Inflammatory macrophage (primary cell): ENCODE data around the gene CCDC80.
A peak's percentile ranks its signal among the peaks of the same experiment; 100 is the strongest.

Experiments used
- DNase-seq, 2 donors: peaks; one replicate each; pipeline ENCODE4 v3.0.0-alpha.2; 2020 to 2022

CCDC80 gene

GRCh38 chr3:112633191-112633590, 7.8 kb downstream of the CCDC80 start:
- peak; percentile 15 to 54 for DNase-seq

DNA sequence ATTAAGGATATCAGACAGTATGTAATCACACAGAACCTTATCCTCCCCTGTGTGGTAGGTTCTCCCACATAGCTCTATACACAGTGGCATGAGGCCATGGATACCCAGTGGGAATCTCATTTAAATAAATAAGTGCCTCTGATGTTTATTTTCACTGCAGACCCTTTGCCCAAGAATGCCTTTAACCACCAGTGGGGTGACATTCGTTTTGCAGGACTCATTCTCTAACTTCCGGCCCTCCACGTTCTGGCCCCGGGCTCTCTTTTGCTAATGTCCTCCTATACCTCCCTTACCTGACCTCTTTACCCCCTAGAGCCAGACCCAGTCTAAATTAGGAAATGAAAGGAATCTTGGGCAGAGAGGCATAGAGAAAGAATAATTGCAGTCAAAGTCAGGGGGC, 8.3 kb downstream of the CCDC80 start:
- DNase-seq: no peak

GRCh38 chr3:112631257-112631656, 9.7 kb downstream of the CCDC80 start:
- no peak for DNase-seq

GRCh38 chr3:112629425-112629824, 11.5 kb downstream of the CCDC80 start:
- DNase-seq: peak; percentile 40 to 49

- no peak for DNase-seq
These were observed 12.9 kb downstream of the CCDC80 start for GRCh38 chr3:112627919-112628466.

DNA sequence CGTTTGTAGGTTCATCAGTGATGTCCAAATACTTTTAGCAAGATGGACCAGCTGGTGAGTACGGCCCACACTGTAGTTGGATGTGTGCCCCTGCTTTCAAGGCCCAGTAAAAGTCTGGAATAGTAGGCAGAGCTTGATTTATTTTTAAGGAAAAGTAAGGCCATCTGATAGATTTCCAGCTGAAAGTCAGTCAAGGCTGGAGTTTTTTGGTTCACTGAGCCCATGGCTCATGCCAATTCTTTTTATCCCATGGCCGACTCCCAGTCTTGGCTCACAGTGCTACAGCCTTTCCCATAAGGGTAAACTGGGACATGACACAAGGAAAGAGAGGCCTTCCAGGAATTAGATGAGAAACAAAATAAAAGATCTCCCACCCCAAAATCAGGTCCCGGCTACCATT, 13.5 kb downstream of the CCDC80 start:
- DNase-seq: no peak

DNA sequence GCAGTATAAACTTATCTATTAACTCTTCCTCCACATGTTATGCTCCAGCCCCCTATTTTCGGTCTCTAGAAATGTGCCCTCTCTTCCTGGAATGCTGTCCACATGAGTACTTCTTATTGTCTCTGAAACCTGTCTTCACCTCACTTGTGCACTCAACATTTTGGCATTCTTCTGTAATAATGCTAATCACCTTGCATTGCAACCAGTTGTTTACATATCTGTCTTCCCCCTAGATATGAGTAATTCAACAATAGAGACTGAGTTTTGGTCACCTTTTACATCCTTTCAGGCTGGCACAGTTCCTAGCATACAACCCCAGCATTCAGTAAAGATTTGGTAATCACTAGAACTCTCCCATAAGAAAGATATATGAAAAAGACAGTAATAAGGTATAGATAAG, 17.2 kb downstream of the CCDC80 start:
- no peak for DNase-seq

- DNase-seq: no peak
These were observed 17.7 kb downstream of the CCDC80 start for GRCh38 chr3:112623213-112623612.

- DNase-seq: no peak
These were observed 21.6 kb downstream of the CCDC80 start for GRCh38 chr3:112619295-112619694.

DNA sequence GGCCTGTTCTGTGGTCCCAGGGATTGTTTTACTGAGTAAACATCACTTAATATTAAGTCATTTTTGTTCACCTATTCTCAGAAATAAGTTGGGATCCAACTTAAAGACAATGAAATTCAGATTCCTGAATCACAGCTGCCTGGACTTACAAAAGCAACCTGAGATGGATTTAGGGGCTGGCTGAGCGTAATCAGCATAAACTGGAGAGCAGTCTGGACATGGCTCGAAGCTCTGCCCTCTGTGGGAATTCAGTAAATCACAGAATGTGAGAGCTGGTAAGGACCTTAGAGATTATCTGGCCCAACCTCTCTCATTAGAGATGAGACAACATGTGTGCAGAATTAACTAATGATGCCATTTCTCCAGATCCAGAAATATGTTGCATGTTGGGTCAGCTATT, 23.7 kb downstream of the CCDC80 start:
- no peak for DNase-seq

- DNase-seq: no peak
These were observed 24.8 kb downstream of the CCDC80 start for GRCh38 chr3:112615989-112616731.

- peak; percentile 8 to 36 for DNase-seq
These were observed 29.0 kb downstream of the CCDC80 start for GRCh38 chr3:112611752-112612515.

DNA sequence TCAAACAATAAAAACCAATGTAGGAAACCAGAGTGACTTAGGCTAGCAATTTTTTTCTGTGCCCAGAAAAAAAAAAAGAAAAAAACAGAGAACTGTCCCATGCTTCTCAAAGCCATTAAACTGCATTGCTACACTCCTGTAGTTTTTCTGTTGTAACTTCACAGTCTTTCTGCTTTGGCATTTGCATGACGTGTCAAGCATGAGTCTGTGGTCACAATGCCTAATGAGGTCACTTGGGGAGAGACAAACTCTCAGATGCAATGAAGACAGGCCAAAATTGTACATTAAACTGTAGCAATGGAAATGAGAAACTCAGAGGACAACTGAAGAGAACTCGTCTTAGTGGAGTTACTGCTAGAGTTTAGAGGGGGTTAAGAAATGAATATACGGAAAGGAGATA, 30.8 kb downstream of the CCDC80 start:
- DNase-seq: peak; percentile 53 to 57

DNA sequence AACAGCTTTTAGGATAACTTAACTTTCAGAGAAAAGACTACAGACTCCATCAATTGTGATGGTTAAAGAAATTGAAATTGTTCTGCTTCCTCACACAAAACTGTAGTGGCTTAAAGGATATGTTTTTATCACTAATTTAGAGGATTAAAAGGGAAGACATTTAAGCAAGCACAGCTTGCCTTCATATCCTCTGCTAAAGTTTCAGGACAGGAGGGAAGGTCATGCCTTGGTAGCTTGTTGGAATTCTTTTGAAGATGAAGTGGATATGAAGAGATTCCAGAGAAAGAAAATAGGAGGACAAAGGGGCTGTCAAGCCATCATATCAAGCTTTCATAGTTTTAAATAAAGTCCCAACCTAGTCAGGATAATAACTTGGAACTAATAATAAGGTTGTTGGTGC, 33.1 kb downstream of the CCDC80 start:
- no peak for DNase-seq

DNA sequence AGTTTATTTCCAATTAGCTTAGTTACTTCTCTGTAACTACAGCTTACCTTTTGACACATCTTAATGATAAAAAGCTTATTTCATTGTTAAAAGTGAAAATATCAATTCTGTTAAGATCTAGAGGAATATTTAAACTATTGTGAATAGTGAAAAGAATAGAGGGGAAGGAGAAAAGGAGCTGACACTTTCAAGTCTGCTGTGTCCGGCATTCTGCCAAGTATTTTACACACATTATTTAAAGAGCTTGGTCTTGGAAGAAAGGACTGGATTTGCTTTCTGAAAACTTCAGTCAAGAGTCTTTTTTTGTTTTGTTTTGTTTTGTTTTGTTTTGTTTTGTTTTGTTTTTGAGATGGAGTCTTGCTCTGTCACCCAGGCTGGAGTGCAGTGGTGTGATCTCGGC, 34.8 kb downstream of the CCDC80 start:
- DNase-seq: no peak

DNA sequence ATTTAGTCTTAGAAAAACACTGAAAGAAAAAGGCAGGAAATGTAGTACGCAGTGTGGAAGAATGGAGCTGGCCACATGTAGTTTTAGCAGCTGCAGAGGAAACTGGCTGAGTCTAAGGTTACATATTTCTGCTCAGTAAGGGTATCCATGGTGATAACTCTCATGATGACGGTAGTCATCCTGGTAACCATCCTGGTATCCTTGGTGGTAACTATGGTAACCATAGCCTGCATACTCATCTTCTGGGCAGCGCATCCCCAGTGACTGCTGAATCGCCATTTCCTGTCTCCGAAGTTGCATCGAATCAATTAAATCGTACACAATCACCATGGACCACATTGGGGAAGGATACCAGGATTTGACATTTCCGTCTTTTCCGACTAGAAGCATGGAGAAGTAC, 35.7 kb downstream of the CCDC80 start:
- DNase-seq: no peak

DNA sequence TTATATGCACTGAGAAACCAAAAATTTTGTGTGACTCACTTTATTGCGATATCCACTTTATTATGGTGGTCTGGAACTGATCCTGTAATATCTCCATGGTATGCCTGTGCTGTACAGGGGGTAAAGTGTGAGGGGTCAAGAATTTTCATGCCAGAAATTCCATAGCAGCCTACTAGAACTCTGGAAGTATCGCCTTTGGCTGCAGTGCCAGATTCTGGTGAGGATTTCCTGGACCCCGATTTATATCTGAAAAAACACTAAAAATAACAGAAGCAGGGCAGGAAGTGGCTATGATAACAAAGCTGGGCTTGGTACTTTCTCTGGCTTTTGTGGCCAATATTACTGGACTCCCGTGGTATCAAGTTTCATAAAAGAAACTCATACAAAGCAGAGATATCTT, 36.4 kb downstream of the CCDC80 start:
- no peak for DNase-seq

DNA sequence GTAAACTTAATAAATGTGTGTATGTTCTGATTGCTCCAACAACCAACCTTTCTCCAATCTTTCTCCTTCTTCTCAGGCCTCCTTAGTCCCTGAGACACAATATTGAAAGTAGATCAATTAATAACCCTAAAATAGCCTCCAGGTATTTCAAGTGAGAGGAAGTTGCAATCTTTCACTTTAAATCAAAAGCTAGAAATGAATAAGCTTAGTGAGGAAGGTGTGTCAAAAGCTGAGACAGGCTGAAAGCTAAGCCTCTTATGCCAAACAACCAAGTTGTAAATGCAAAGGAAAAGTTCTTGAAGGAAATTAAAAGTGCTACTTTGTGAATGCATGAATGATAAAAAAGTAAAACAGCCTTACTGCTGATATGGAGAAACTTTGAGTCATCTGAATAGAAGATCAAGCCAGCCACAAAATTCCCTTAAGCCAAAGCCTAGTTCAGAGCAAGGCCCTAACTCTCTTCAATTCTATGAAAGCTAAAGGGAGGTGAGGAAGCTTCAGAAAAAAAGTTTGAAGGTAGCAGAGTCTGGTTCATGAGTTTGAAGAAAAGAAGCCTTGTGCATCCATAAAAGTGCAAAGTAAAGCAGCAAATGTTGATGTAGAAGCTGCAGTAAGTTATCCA, 38.6 kb downstream of the CCDC80 start:
- no peak for DNase-seq

- DNase-seq: no peak
These were observed 42.2 kb downstream of the CCDC80 start for GRCh38 chr3:112598731-112599130.

GRCh38 chr3:112597945-112598344, 43.0 kb downstream of the CCDC80 start:
- DNase-seq: no peak

DNA sequence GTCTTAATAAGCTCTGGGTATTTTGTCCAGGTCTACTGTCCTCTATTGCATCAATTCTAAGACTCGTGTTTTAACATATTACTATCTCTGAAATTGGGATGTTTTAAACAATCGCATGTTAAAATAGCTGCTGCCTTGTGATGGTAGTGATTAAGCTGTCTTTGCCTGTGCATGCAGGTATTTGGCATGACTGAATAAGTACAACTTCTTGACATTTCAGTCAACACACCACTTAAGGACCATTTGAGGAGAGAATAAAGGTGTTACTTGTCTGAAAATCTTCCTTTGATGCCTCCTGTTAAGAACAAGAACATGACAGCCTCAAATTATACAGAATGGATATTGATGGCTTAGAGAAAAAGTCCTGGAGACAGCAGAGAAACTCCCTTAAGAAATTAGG, 46.1 kb downstream of the CCDC80 start:
- no peak for DNase-seq

- no peak for DNase-seq
These were observed 47.7 kb downstream of the CCDC80 start for GRCh38 chr3:112593258-112593657.

DNA sequence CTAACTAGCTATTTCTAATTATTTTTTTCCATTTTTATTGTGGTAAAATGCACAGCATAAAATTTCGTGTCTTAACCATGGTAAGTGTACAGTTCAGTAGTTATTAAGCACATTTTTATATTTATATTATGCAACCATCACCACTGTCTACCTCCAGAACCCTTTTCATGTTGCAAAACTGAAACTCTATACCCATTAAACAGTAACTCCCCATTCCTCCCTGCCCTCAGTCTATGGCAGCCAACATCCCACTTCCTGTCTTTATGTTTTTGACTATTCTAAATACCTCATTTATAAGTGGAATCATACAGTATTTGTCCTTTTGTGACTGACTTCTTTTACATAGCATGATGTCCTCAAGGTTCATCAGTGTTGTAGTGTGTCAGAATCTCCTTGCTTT, 53.6 kb downstream of the CCDC80 start:
- no peak for DNase-seq

DNA sequence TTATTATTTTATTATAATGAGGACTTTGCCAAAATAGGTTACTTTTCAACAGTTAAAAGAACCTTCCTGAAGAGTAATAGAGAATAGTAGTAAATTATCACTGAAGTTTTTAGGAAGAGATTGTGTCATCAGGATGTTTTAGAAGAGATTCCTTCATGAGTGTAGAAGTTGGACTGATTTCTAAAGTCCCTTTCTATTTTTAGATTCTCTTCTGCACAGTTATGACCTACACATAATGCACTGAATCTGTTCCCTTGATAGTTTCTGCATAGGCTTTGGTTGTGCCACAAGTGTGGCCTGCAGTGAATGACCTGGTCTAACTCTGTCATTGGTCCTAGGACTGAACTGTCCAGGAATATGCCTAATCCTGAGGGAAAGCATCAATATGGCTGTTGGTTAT, 55.2 kb downstream of the CCDC80 start:
- DNase-seq: no peak
